C4-2B (cell line): ENCODE measurements around the gene GDNF.

Source experiments
- H3K27ac ChIP-seq: fragments of 450-650 bp; 2 replicates; pipeline ENCODE4 v1.5.1; 2017
- CTCF ChIP-seq: fragments of 450-650 bp; conservative IDR thresholded peaks from 2 replicates; pipeline ENCODE4 v1.5.1; 2017; ENCODE audit warnings: mild to moderate bottlenecking
- ZFX ChIP-seq: fragments of 450-650 bp; IDR thresholded peaks from 2 replicates; pipeline ENCODE4 v1.6.1; 2017

Gene GDNF

DNA sequence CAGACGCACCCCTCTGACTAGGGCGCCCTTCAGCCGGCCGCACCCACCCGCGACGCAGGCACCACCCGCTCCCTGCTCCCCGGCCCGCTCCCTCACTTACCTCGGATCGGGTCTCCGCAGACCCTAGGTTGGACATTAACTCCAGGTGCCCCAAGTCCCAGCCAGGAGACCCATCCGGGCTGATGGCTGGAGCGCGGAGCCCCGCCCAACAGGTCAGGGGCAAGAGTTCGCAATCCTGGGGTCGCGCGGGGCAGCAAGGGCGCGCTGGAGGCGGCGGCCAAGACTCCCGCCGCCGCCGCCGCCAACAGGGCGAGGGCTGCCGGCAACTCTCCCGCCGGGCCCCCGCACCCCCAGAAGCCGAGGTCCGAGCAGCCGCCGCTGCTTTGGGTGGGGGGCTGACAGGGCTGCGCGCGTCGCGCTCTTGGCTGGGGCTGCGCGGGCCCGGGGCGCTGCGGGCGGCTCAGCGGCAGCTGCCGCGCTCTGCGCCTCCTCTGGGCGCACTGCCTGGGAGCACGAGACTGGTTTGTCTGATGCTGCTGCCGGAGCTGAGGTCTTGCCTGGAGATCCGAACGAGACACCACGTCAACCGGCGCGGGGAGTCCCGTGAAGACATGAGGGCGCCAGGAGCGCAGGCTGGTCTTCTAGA lies at the start of gene GDNF:
Gene GDNF (minus strand): TSS at position 635 of the 646 bp plus-strand sequence. CDS start 5,245 bp downstream, outside the sequence.
- peak within 1 kb of the TSS; percentile 5; the same call in 1 of the 2 replicates for H3K27ac ChIP-seq
- TF ChIP-seq CTCF (peak; percentile 15), ZFX (no peak)

GRCh38 chr5:37888476-37888875 lies 48.6 kb upstream of the GDNF start:
- no peak for TF ChIP-seq ZFX
- no peak for TF ChIP-seq CTCF
- no peak overlapping the region for H3K27ac ChIP-seq

GRCh38 chr5:37886242-37886905 lies 46.5 kb upstream of the GDNF start:
- no peak for TF ChIP-seq CTCF
- TF ChIP-seq ZFX = no peak
- H3K27ac ChIP-seq = no peak overlapping the region

- TF ChIP-seq ZFX = no peak
- TF ChIP-seq CTCF = no peak
- H3K27ac ChIP-seq = no peak overlapping the region
Measured at GRCh38 chr5:37882636-37883035, 42.8 kb upstream of the GDNF start.

DNA sequence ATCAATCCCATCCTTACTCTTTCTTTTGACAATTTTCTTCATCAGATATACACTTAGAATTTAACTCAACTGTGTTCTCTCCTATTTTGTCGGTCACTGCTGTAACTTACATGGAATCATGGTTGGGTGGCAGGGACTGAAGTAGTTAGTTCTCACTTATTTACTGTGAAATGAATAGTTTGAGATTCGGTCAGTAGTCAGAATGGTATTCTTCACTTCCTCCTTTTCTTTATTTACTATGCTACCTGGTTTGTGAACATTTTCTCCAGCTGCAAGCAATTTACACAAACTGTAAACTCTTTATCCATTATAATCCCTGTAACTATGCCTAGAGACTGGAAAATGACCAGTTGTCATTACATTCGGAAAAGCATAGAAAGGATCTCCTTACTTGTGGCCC lies 41.5 kb upstream of the GDNF start:
- TF ChIP-seq ZFX (no peak), CTCF (no peak)
- no peak overlapping the region for H3K27ac ChIP-seq

DNA sequence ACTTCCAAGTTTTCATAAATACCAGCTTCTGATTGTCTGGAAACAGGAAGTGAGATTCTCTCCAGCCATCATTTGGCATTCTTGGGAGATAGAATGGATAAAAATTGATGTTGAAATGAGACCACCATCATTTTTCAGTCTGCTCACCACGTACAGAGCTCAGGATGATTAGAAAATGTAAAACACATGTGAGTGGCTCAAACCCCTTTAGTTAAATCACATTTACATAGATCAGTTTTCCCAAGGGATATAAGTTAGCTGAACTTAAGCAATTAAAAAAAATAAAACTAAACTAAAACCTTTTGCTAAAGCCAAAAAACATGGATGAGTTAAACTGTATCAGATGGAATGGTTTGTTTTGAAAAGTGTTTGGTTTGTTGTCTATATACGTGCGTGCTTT lies 37.1 kb upstream of the GDNF start:
- TF ChIP-seq CTCF (no peak), ZFX (no peak)
- H3K27ac ChIP-seq = no peak overlapping the region

DNA sequence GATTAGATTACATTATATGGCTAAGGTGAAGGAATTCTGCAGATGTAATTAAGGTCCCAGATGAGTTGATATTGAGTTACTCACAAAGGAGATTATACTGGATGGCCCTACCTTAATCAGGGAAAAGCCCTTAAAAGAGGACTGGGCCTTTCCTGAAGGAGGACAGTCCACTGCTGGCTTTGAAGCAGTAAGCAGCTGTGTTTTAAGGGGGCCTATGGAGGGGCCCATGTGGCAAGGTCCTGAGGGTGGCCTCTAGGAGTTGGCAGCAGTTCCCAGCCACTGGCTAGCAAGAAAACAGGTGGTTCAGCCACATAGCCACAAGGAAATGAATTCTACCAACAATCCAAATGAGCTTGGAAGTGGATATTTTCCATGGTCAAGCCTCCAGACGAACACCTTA lies 36.4 kb upstream of the GDNF start:
- TF ChIP-seq CTCF (no peak), ZFX (no peak)
- no peak overlapping the region for H3K27ac ChIP-seq
